ENCODE data around the gene ARHGAP42.

DNA sequence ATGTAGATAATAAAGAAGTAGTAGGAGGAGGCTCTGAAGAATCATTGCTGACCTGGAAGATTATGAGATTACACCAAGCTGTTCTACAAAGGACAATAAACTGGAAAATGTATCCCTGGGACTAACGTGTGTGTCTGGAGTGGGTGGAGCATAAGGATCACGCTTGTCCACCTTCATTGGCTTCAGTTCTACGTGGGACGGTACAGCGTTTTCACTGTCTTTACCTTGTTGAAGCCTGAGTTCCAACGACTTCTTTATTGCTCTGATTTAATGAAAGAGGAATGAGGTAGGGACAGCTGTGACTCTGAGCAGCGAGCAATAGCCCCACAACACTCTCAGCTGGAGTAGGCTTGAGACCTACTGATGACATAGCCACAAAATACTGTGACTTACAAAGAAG is 87.0 kb downstream of the ARHGAP42 start:
- TF ChIP-seq EZH2 (IDR thresholded peaks at IDR 0.05) (no peak), POLR2AphosphoS5 (IDR thresholded peaks at IDR 0.05; ENCODE audit: borderline replicate concordance, low read depth, low read length) (no peak), FOXP2 (optimal IDR thresholded peaks at IDR 0.05; ENCODE audit: control extremely low read depth, extremely low read length, insufficient read depth) (no peak)

Measured in SK-N-MC (cell line).